ENCODE results near the gene MIEF1. TPM values are rescaled to one million over a fixed set of nuclear protein-coding genes. Genes with fewer than 3 reads are reported as not detected.

The MIEF1 gene
- polyA plus RNA-seq, 3 donors: 7.8 to 25.7 (median 9.9) TPM

- H3K27ac ChIP-seq (ENCODE audit: low read depth, low read length): no peak overlapping the region
- WGBS, 3 donors: 7 to 9% (median 8%) methylated on average over 38 to 41 of the region's 41 CpGs
Measured at GRCh38 chr22:39534591-39535356, 32.7 kb downstream of the MIEF1 start.

- H3K27ac ChIP-seq (ENCODE audit: low read depth, low read length): no peak overlapping the region
- 34 to 46% (median 40%) methylated on average over 13 of the region's 13 CpGs for WGBS, 3 donors
Measured at GRCh38 chr22:39535357-39535725, 33.3 kb downstream of the MIEF1 start.

- no peak overlapping the region for H3K27ac ChIP-seq (ENCODE audit: low read depth, low read length)
- WGBS, 3 donors: 84 to 86% (median 84%) methylated on average over 15 of the region's 15 CpGs
Measured at GRCh38 chr22:39535831-39536449, 33.9 kb downstream of the MIEF1 start.

GRCh38 chr22:39536711-39537110 is 34.6 kb downstream of the MIEF1 start:
- no peak overlapping the region for H3K27ac ChIP-seq (ENCODE audit: low read depth, low read length)
- 55 to 72% (median 65%) methylated on average over 8 of the region's 8 CpGs for WGBS, 3 donors

- no peak overlapping the region for H3K27ac ChIP-seq (ENCODE audit: low read depth, low read length)
- WGBS, 3 donors: 50 to 65% (median 54%) methylated on average over 2 of the region's 2 CpGs
Measured at GRCh38 chr22:39537975-39538374, 35.9 kb downstream of the MIEF1 start.

GRCh38 chr22:39543095-39543494 is 41.0 kb downstream of the MIEF1 start:
- H3K27ac ChIP-seq (ENCODE audit: low read depth, low read length): no peak overlapping the region
- WGBS, 3 donors: 16 to 21% (median 18%) methylated on average over 11 of the region's 11 CpGs

- H3K27ac ChIP-seq (ENCODE audit: low read depth, low read length): no peak overlapping the region
- WGBS, 3 donors: 24 to 26% (median 25%) methylated on average over 39 of the region's 39 CpGs
Measured at GRCh38 chr22:39545386-39546365, 43.6 kb downstream of the MIEF1 start.

- no peak overlapping the region for H3K27ac ChIP-seq (ENCODE audit: low read depth, low read length)
- WGBS, 3 donors: 42 to 61% (median 46%) methylated on average over 4 to 5 of the region's 5 CpGs
Measured at GRCh38 chr22:39546889-39547586, 44.9 kb downstream of the MIEF1 start.

- WGBS, 3 donors: 21 to 43% (median 42%) methylated on average over 2 of the region's 2 CpGs
- H3K27ac ChIP-seq (ENCODE audit: low read depth, low read length): no peak overlapping the region
Measured at GRCh38 chr22:39547587-39547947, 45.5 kb downstream of the MIEF1 start.

GRCh38 chr22:39553429-39553828 is 51.3 kb downstream of the MIEF1 start:
- H3K27ac ChIP-seq (ENCODE audit: low read depth, low read length): no peak overlapping the region
- WGBS, 3 donors: 72 to 100% (median 82%) methylated on average over 3 of the region's 3 CpGs

- no peak overlapping the region for H3K27ac ChIP-seq (ENCODE audit: low read depth, low read length)
- 52 to 60% (median 57%) methylated on average over 3 of the region's 3 CpGs for WGBS, 3 donors
Measured at GRCh38 chr22:39554151-39554550, 52.1 kb downstream of the MIEF1 start.

- H3K27ac ChIP-seq (ENCODE audit: low read depth, low read length): no peak overlapping the region
- 7 to 13% (median 7%) methylated on average over 40 to 72 of the region's 72 CpGs for WGBS, 3 donors
Measured at GRCh38 chr22:39556970-39557841, 55.1 kb downstream of the MIEF1 start.

GRCh38 chr22:39558254-39558727 is 56.2 kb downstream of the MIEF1 start:
- no peak overlapping the region for H3K27ac ChIP-seq (ENCODE audit: low read depth, low read length)
- 5 to 8% (median 6%) methylated on average over 31 to 34 of the region's 34 CpGs for WGBS, 3 donors

- 83 to 90% (median 89%) methylated on average over 9 to 14 of the region's 14 CpGs for WGBS, 3 donors
Measured at GRCh38 chr22:39558950-39559349, 56.9 kb downstream of the MIEF1 start.

GRCh38 chr22:39559456-39560105 is 57.5 kb downstream of the MIEF1 start:
- 29 to 49% (median 40%) methylated on average over 11 of the region's 11 CpGs for WGBS, 3 donors
- H3K27ac ChIP-seq (ENCODE audit: low read depth, low read length): no peak overlapping the region

More at GRCh38 chr22:39558950-39559349, 56.9 kb downstream of the MIEF1 start:
- no peak overlapping the region for H3K27ac ChIP-seq (ENCODE audit: low read depth, low read length)

- 42 to 58% (median 51%) methylated on average over 6 of the region's 6 CpGs for WGBS, 3 donors
- no peak overlapping the region for H3K27ac ChIP-seq (ENCODE audit: low read depth, low read length)
Measured at GRCh38 chr22:39560127-39560526, 58.0 kb downstream of the MIEF1 start.

All from adipose tissue (tissue), 3 donors.